Erythroblast (primary cell): Measurements from ENCODE around the gene P2RY8.

Experiments used
- GATA1 ChIP-seq: IDR thresholded peaks from 2 replicates; pipeline ENCODE4 v1.6.1; 2011; ENCODE audit warnings: low read depth, mild to moderate bottlenecking, control low read depth, low read length, moderate library complexity
- POLR2A ChIP-seq: IDR thresholded peaks from 2 replicates; pipeline ENCODE4 v1.6.1; 2011; ENCODE audit warnings: mild to moderate bottlenecking, low read length

GRCh38 chrX:1578511-1579173 is 41.7 kb upstream of the P2RY8 start:
- no peak for TF ChIP-seq POLR2A
- TF ChIP-seq GATA1, result no peak
